Measurements from ENCODE around the gene MMP24.
"Not testable (repeated sequence)": the region's sequence is repeated elsewhere in the genome, so short reads cannot be mapped to it uniquely, and the experiment has no call there.

DNA sequence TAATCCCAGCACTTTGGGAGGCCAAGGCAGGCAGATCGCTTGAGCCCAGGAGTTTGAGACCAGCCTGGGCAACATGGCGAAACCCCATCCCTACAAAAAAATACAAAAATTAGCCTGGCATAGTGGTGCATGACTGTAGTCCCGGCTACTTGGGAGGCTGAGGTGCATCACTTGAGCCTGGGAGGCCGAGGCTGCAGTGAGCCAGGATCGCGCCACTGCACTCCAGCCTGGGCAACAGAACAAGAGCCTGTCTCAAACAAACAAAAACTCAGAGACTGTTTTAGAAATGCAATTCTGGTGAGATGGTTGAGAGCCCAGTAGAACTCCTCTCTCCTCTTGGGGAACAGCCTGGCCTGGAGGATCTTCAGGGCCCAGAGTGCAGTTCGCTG lies 89.1 kb downstream of the MMP24 start:
- TF ChIP-seq, protein P1, sequence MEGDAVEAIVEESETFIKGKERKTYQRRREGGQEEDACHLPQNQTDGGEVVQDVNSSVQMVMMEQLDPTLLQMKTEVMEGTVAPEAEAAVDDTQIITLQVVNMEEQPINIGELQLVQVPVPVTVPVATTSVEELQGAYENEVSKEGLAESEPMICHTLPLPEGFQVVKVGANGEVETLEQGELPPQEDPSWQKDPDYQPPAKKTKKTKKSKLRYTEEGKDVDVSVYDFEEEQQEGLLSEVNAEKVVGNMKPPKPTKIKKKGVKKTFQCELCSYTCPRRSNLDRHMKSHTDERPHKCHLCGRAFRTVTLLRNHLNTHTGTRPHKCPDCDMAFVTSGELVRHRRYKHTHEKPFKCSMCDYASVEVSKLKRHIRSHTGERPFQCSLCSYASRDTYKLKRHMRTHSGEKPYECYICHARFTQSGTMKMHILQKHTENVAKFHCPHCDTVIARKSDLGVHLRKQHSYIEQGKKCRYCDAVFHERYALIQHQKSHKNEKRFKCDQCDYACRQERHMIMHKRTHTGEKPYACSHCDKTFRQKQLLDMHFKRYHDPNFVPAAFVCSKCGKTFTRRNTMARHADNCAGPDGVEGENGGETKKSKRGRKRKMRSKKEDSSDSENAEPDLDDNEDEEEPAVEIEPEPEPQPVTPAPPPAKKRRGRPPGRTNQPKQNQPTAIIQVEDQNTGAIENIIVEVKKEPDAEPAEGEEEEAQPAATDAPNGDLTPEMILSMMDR (IDR thresholded peaks at IDR 0.05; ENCODE audit: poor library complexity), result not testable (repeated sequence)
- not testable (repeated sequence) for TF ChIP-seq EZH2 (IDR thresholded peaks at IDR 0.05; ENCODE audit: borderline replicate concordance); EZH2phosphoT487 (IDR thresholded peaks at IDR 0.05; ENCODE audit: low read depth, severe bottlenecking, unreplicated experiment)
